ENCODE measurements around the gene KATNB1.

DNA sequence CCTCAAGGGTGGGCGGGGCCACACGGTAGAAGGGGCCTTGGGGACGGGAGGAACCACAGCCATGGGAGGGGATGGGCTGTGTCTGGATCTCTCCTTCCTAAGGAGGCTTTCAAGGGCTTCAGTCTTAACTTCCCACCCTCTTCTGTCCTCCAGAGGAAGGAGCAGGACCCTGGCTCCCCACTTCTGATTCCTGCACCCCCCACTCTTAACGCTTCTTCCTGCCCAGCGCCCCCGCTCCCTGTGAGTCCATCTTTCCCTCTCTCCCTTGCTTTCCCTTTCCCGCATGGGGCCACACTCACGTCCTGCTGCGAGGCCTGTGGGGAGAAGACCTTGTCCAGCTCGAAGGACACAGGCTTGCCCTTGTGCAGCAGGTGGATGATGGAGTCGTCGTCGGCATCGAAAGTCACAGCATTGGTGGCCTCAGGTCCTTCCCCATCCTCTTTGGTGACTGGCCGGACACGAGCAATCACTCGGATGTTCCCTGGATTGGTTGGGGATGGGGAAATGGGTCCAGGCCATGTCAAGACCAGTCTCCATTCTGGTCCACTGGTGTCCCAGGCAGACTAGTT is 29.7 kb downstream of the KATNB1 start:
- TF ChIP-seq POLR2A (IDR thresholded peaks at IDR 0.05) (no peak), CTCF (IDR thresholded peaks at IDR 0.05) (no peak)

All from uterus (tissue), 2 donors.